Astrocyte of the spinal cord (primary cell): ENCODE results near the gene OR5B2.
"Not testable (repeated sequence)": the region's sequence is repeated elsewhere in the genome, so short reads cannot be mapped to it uniquely, and the experiment has no call there.

ENCODE experiments used
- DNase-seq: peaks from one replicate; pipeline ENCODE4 v3.0.0; 2011; ENCODE audit warnings: low read depth, low spot score
- H3K4me3 ChIP-seq: 2 replicates; pipeline ENCODE4 v1.5.1; 2011; ENCODE audit warnings: low read depth, mild to moderate bottlenecking, low read length, moderate library complexity
- CTCF ChIP-seq: IDR thresholded peaks from 2 replicates; pipeline ENCODE4 v1.5.1; 2012; ENCODE audit warnings: low read depth, mild to moderate bottlenecking, low read length, inconsistent platforms
- in situ Hi-C: cut with HindIII; loops from 2 replicates; pipeline ENCODE4 v1.10.0; 2017; ENCODE audit warnings: low sequenced_read_pairs

OR5B2 gene

GRCh38 chr11:58442136-58442535 lies 14.2 kb upstream of the OR5B2 start, which contains the start of gene OR5B12:
Gene OR5B12 (minus strand): TSS chr11:58442236. CDS start chr11:58440151, 2,085 bp downstream.
- no peak within 1 kb of the TSS for H3K4me3 ChIP-seq
- DNase-seq: no peak
- in situ Hi-C loops: no loop called here
- no peak for TF ChIP-seq CTCF

GRCh38 chr11:58438486-58438885 lies 10.6 kb upstream of the OR5B2 start:
- no peak overlapping the region for H3K4me3 ChIP-seq
- TF ChIP-seq CTCF: no peak
- no peak for DNase-seq
- in situ Hi-C loops: no loop called here

DNA sequence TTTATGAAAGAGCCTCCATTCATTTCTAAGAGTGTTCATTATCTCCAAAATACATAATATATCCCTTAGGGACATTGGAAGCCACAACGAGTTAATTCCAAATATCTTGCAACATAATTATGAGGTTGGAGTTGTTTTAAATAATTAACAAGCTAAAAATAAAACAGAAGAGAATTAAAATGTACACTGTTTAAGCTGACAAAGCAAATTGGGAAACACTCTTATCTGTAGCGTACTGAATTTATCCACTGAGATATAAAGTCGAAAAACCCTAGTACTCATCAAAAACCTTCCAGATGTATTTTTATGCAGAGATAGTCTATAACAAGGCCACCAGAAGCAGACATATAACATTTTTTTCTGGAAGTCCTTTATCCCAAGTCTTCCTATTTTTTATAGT lies 6.3 kb upstream of the OR5B2 start:
- in situ Hi-C loops: no loop called here
- DNase-seq: no peak
- TF ChIP-seq CTCF: no peak
- no peak overlapping the region for H3K4me3 ChIP-seq

- TF ChIP-seq CTCF: no peak
- no peak overlapping the region for H3K4me3 ChIP-seq
- in situ Hi-C loops: no loop called here
- no peak for DNase-seq
Observed at GRCh38 chr11:58433638-58434203, 5.8 kb upstream of the OR5B2 start.

DNA sequence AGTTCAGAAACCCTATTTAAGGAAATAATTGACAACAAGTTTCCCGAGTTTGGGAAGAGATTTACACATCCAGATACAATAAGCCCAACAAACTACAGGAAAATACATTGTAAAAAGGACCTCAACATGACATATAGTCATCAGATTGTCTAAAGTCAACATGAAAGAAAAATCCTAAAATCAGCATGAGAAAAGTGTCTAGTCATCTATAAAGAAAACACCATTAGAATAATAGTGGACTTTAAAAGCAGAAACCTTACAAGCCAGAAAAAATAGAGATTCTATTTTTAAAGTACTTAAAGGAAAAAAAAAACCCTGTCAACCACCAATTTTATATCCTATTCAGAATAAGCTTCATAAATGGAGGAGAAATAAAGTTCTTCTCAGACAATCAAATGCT lies 1.4 kb upstream of the OR5B2 start:
- TF ChIP-seq CTCF: no peak
- in situ Hi-C loops: no loop called here
- DNase-seq: no peak
- H3K4me3 ChIP-seq: no peak overlapping the region

GRCh38 chr11:58406774-58407173 lies 21.1 kb downstream of the OR5B2 start, which contains the start of gene OR5B3:
Gene OR5B3 (minus strand): TSS chr11:58406874. CDS start chr11:58403409, 3,465 bp downstream.
- in situ Hi-C loops: no loop called here
- no peak for TF ChIP-seq CTCF
- no peak within 1 kb of the TSS for H3K4me3 ChIP-seq
- no peak for DNase-seq

DNA sequence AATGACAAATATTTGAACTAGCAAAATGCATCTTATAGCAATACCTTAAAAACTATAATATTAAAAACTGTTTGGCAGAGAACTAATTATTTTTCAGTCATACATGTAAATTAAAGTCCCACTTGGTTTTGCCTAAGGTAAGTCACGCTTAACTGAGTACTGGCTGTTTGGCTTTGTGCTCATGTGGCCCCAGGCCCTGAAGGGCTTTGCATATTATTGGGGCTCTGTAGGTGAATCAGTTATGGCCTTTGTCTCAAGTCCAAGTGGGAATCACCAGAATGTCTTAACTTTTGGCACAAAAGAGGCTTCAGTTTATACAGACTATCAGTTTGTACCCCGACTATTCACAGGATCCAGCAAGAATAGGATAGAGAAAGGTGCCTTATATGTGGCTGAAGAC lies 28.3 kb downstream of the OR5B2 start:
- in situ Hi-C loops, DNase-seq, H3K4me3 ChIP-seq: not testable (repeated sequence)
